Common myeloid progenitor, CD34-positive (primary cell): ENCODE measurements around the gene RUNX1.

Experiments used
- CTCF ChIA-PET: fragments of 350-600 bp; sonication (Branson Sonifier 250); formaldehyde crosslinking; loops from one replicate; lab custom pipeline; 2021; ENCODE audit warnings: antibody characterized with exemption; lab: Charles Lee
- POLR2A ChIA-PET: fragments of 350-600 bp; sonication (Branson Sonifier 250); formaldehyde crosslinking; loops from one replicate; lab custom pipeline; 2021; ENCODE audit warnings: antibody characterized with exemption; lab: Charles Lee
- DNase-seq, 3 donors: peaks; one replicate each; pipeline versions ENCODE4 v3.0.0 to v3.0.0-alpha.2; 2013
- H3K27ac ChIP-seq, 2 experiments: 1 replicate in 1 of 2; 2 replicates in 1 of 2; pipeline ENCODE4 v1.7.0; 2013; ENCODE audit warnings: inconsistent platforms in 2 of 2, low read length in 2 of 2, mild to moderate bottlenecking in 2 of 2, low read depth in 1 of 2, moderate library complexity in 1 of 2; ENCODE audit not compliant: severe bottlenecking in 2 of 2, insufficient read depth in 1 of 2, poor library complexity in 1 of 2
- H3K27me3 ChIP-seq, 5 experiments: replicated peaks in 2 of 5; 1 replicate in 3 of 5; 2 replicates in 2 of 5; pipeline versions ENCODE4 v1.6.1 to v1.7.0; 2013; ENCODE audit warnings: low read length in 4 of 5, mild to moderate bottlenecking in 2 of 5, moderate library complexity in 2 of 5, inconsistent platforms in 1 of 5; ENCODE audit not compliant: insufficient read depth in 5 of 5, control insufficient read depth in 4 of 5
- H3K36me3 ChIP-seq, 4 experiments: 1 replicate in 2 of 4; 2 replicates in 2 of 4; pipeline versions ENCODE4 v1.6.1 to v1.7.0; 2013; ENCODE audit warnings: low read length in 3 of 4, control low read depth in 1 of 4, mild to moderate bottlenecking in 1 of 4; ENCODE audit not compliant: control insufficient read depth in 4 of 4, insufficient read depth in 4 of 4
- H3K4me1 ChIP-seq, 4 experiments: 1 replicate in 3 of 4; 2 replicates in 1 of 4; pipeline versions ENCODE4 v1.6.1 to v1.7.1; 2013; ENCODE audit warnings: low read length in 3 of 4, mild to moderate bottlenecking in 3 of 4, control low read depth in 1 of 4, inconsistent platforms in 1 of 4, moderate library complexity in 1 of 4; ENCODE audit not compliant: control insufficient read depth in 4 of 4, insufficient read depth in 4 of 4; ENCODE audit errors: control extremely low read depth in 1 of 4
- H3K4me3 ChIP-seq, 7 experiments: 1 replicate in 4 of 7; 2 replicates in 3 of 7; pipeline versions ENCODE4 v1.5.1 to v1.7.0; 2013; ENCODE audit warnings: mild to moderate bottlenecking in 7 of 7, low read length in 6 of 7, moderate library complexity in 6 of 7, inconsistent platforms in 2 of 7, low read depth in 2 of 7, control low read depth in 1 of 7; ENCODE audit not compliant: insufficient read depth in 4 of 7, control insufficient read depth in 1 of 7; ENCODE audit errors: extremely low read depth in 1 of 7
- H3K9me3 ChIP-seq, 5 experiments: 1 replicate in 4 of 5; 2 replicates in 1 of 5; pipeline versions ENCODE4 v1.6.1 to v1.7.1; 2013; ENCODE audit warnings: low read length in 4 of 5, mild to moderate bottlenecking in 2 of 5, inconsistent platforms in 1 of 5, low read depth in 1 of 5, moderate library complexity in 1 of 5; ENCODE audit not compliant: control insufficient read depth in 4 of 5, insufficient read depth in 2 of 5; ENCODE audit errors: control extremely low read depth in 1 of 5
- WGBS: methylation state at CpG from one replicate; pipeline ENCODE4 v1.1.5; 2013; ENCODE audit not compliant: insufficient coverage; 5-methylcytosine and 5-hydroxymethylcytosine counted together

RUNX1 gene

DNA sequence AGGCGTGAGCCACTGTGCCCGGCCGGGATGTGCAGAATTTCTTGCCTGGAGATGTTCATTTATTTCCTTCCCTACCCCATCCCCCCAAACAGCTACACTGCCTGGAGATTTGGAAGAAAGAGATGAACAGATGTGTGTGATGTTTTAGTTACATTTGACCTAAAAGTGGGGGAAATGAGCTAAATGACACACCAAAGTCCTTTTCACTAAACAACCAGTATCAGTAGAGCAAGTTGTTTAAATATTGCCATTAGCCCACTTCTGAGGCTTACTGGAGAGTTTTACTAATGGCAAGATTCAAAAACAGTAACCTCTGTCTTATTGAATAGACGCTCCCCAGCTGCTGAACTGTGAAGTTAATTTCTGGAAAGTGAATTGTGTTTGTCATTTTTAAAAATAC lies 100.1 kb downstream of the RUNX1 start:
- POLR2A ChIA-PET, result interaction anchor here (0.6 kb wide), 1 partner anchor 1047 kb away, joined by 3 read pairs; no protein-coding TSS in a partner anchor
- Histone ChIP-seq H3K27ac (no peak overlapping the region), H3K27me3 (no peaks in the 10 kb centered on the region), H3K36me3 (peaks cover 4 to 10% (median 7%) of the 10 kb centered on the region in 4 experiments), H3K4me3 (no peak overlapping the region), H3K4me1 (peaks cover 9 to 70% (median 54%) of the 10 kb centered on the region in 4 experiments), H3K9me3 (no peaks in the 10 kb centered on the region)
- whole genome bisulfite sequencing, result no CpG with 5 or more reads among the region's 4 CpGs
- no peak for DNase-seq
- CTCF ChIA-PET, result interaction anchor here (1.0 to 5.0 kb wide), 7 partner anchors 10 to 63 kb away, joined by 3 to 38 read pairs (median 4); no protein-coding TSS in a partner anchor

DNA sequence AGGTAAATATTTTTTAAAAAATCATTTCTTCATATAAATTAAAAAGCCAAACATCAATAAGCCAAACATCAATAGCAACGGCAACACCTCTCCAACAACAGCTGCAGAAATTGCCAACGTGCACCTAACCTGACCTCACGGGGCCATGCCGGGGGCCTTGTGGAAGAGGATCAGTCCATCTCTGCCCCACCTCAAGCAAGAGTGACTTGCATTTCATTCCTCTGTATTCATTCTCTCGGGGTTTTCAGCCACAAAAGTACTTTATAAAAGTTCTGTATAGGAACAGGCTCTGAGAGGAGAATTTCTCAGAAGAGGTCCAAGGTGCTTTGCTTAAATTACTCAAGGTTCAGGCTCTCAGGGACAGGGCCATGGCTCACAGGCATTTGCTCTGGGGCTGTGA lies 100.9 kb downstream of the RUNX1 start:
- Histone ChIP-seq H3K9me3 (no peaks in the 10 kb centered on the region), H3K4me3 (no peak overlapping the region), H3K27me3 (no peaks in the 10 kb centered on the region), H3K4me1 (peaks cover 12 to 71% (median 60%) of the 10 kb centered on the region in 4 experiments), H3K27ac (peak overlapping the region in 1 of 2 experiments; percentile 64), H3K36me3 (peaks cover 4 to 12% (median 7%) of the 10 kb centered on the region in 4 experiments)
- POLR2A ChIA-PET, result interaction anchor here (2.1 kb wide), 1 partner anchor 59 kb away, joined by 9 read pairs; no protein-coding TSS in a partner anchor
- peak in 1 of 3 donors; percentile 52 for DNase-seq
- WGBS, result 87% methylated on average over 5 of the region's 5 CpGs
- CTCF ChIA-PET, result interaction anchor here (0.5 to 5.0 kb wide), 5 partner anchors 14 to 62 kb away, joined by 3 to 38 read pairs (median 14); no protein-coding TSS in a partner anchor

- H3K27me3 ChIP-seq, result no peaks in the 10 kb centered on the region
- peak overlapping the region in 1 of 2 experiments; percentile 67 for H3K27ac ChIP-seq
- H3K4me3 ChIP-seq, result no peak overlapping the region
- peaks cover 12 to 76% (median 66%) of the 10 kb centered on the region in 4 experiments for H3K4me1 ChIP-seq
- H3K36me3 ChIP-seq, result peaks cover 4 to 17% (median 9%) of the 10 kb centered on the region in 4 experiments
- H3K9me3 ChIP-seq, result no peaks in the 10 kb centered on the region
- no CpG with 5 or more reads among the region's 2 CpGs for whole genome bisulfite sequencing
- ChIA-PET CTCF (interaction anchor here (1.0 to 5.0 kb wide), 16 partner anchors 9 to 101 kb away, joined by 3 to 38 read pairs (median 6); no protein-coding TSS in a partner anchor), POLR2A (interaction anchor here (0.6 to 2.1 kb wide), 10 partner anchors 11 to 92 kb away, joined by 3 to 9 read pairs (median 4); no protein-coding TSS in a partner anchor)
- DNase-seq, result peak; percentile 38 to 74 (median 60)
Observed at GRCh38 chr21:34946916-34947534, 102.1 kb downstream of the RUNX1 start.

DNA sequence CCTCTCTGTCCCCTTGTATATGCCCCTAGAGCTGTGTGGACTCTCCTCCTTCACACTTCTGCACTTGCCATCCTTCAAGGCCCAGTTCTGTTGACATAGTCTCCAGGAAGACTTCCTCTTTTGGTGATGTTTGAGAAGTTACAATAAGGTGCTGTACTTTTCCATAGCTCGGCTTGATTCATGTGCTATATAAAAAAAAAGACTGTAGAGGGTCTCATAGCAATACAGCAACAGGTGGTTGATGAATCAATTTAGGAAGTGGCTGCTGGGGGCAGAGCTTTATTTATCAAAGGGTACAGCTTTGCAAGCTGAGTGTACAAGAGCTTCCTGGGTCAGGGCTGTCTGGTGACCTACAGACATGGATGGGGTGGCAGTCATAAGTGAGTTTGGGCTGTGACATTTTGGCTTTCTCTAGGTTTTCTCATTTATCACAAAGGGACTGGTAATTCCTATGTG lies 102.7 kb downstream of the RUNX1 start:
- peak; percentile 71 to 96 (median 92) for DNase-seq
- Histone ChIP-seq H3K27me3 (no peaks in the 10 kb centered on the region), H3K4me3 (no peak overlapping the region), H3K9me3 (no peaks in the 10 kb centered on the region), H3K36me3 (peaks cover 4 to 17% (median 9%) of the 10 kb centered on the region in 4 experiments), H3K27ac (peak overlapping the region; percentile 46 to 67), H3K4me1 (peaks cover 12 to 78% (median 67%) of the 10 kb centered on the region in 4 experiments)
- WGBS, result 8% methylated on average over 1 of the region's 1 CpG
- CTCF ChIA-PET, result interaction anchor here (1.0 to 5.0 kb wide), 16 partner anchors 9 to 894 kb away, joined by 3 to 38 read pairs (median 6); no protein-coding TSS in a partner anchor
- POLR2A ChIA-PET, result interaction anchor here (0.6 to 2.1 kb wide), 9 partner anchors 10 to 91 kb away, joined by 3 to 9 read pairs (median 3); no protein-coding TSS in a partner anchor

GRCh38 chr21:34945288-34945687 lies 103.8 kb downstream of the RUNX1 start:
- Histone ChIP-seq H3K4me3 (no peak overlapping the region), H3K36me3 (peaks cover 4 to 22% (median 9%) of the 10 kb centered on the region in 4 experiments), H3K27ac (peak overlapping the region in 1 of 2 experiments; percentile 40), H3K27me3 (no peaks in the 10 kb centered on the region), H3K9me3 (no peaks in the 10 kb centered on the region), H3K4me1 (peaks cover 17 to 87% (median 71%) of the 10 kb centered on the region in 4 experiments)
- POLR2A ChIA-PET, result no interaction called here
- WGBS, result 96% methylated on average over 3 of the region's 3 CpGs
- DNase-seq, result no peak
- CTCF ChIA-PET, result interaction anchor here (1.3 to 5.0 kb wide), 5 partner anchors 11 to 895 kb away, joined by 4 to 38 read pairs (median 7); no protein-coding TSS in a partner anchor

DNA sequence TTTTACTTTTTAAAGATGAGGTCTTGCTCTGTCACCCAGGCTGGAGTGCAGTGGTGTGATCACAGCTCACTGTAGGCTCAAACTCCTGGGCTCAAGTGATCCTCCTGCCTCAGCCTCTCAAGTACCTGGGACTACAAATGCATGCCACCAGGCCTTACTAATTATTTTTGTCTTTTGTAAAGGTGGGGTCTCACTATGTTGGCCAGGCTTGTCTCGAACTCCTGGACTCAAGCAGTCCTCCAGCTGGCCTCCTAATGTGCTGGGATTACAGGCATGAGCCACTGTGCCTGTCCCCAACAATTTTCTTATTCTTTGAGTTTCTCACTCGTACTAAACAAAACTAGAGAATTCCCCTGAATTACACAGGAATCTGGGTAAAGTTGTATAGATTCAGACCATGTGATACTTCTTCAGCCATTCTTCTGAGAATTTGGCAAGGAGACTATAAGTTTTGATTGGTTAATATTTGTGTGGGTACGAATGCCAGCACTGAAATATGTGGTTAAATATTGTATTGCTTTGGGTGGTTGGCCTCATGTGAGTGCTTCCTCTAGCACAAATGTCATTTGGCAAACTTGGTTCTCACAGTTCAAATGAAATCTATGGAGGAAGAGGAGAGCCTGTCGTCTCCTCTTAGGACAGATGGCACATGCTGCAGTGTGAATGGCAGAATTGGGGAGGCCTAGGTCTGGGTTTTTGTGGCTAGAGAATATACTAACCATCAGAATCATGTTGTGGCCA lies 104.9 kb downstream of the RUNX1 start:
- DNase-seq, result peak in 1 of 3 donors; percentile 54
- Histone ChIP-seq H3K36me3 (peaks cover 2 to 22% (median 4%) of the 10 kb centered on the region in 4 experiments), H3K27ac (peak overlapping the region in 1 of 2 experiments; percentile 67), H3K4me3 (no peak overlapping the region), H3K4me1 (peaks cover 19 to 94% (median 79%) of the 10 kb centered on the region in 4 experiments), H3K9me3 (no peaks in the 10 kb centered on the region), H3K27me3 (no peaks in the 10 kb centered on the region)
- 78% methylated on average over 3 of the region's 4 CpGs for WGBS
- CTCF ChIA-PET, result no interaction called here
- POLR2A ChIA-PET, result no interaction called here
